Gastroesophageal sphincter (tissue), 3 donors: ENCODE results near the gene NXF1.

Experiments used
- CTCF ChIP-seq, 4 experiments: fragments of 200-600 bp in 2 of 4; fragments of 450-650 bp in 2 of 4; sonication (generic) in 1 of 4; IDR thresholded peaks; one replicate each; pipeline ENCODE4 v1.5.1; 2017 to 2019; ENCODE audit warnings: antibody characterized with exemption in 4 of 4, mild to moderate bottlenecking in 2 of 4, moderate library complexity in 2 of 4
- POLR2AphosphoS5 ChIP-seq: sonication (generic); formaldehyde crosslinking; IDR thresholded peaks from one replicate; pipeline ENCODE4 v1.6.1; 2017; ENCODE audit warnings: antibody characterized with exemption

DNA sequence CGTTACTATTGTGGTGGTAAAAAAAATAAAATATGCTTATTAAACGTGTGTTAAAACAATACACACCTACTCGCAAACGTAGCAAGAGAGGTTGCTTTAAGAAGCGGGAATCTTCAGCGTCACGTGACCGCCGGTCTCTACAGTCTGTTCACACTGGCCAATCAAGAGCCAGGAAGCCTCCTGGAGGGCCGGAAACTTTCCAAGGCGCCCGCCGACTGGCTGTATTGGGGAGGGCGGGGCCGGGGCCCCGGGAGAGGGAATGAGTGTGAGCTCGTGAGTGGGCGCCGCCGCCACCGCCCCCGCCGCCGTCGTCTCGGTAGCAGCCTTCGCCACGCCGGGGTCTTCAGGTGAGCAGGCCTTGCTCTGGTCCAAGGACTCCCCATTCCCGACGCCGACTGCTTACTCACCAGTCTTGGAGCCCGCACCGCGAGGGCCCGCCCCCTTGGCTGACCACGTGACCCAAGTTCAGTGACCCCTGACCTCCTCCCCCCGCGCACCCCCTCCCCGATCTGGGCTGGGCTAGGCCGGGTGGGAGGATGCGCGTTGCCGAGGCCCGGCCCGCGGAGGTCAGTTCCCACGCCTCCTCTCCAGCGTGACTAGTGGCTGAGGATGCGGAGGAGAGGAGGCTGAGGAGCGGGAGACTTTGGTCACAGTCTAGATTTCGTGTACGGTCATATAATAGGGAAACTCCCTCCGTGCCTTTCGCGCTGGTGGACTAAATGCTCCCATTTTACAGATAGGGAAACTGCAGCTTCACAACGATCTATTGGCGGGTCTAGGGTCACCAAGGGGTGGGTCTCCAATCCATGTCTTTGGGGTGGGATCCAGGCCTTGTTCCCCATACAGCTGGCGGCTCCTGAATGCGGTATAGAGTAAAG, 33.9 kb downstream of the NXF1 start, which contains the start of gene TAF6L:
- TF ChIP-seq POLR2AphosphoS5, result peak; percentile 60
- no peak for TF ChIP-seq CTCF (IDR thresholded peaks at IDR 0.05)
